ENCODE measurements around the gene EPB41L4A. TPM values are rescaled to one million over a fixed set of nuclear protein-coding genes. Genes with fewer than 3 reads are reported as not detected.
A peak's percentile ranks its signal among the peaks of the same experiment; 100 is the strongest.

The EPB41L4A gene
- total RNA-seq, 2 donors from 2014 or later, result 7.7 to 9.9 TPM

GRCh38 chr5:112283034-112283582 lies 136.0 kb downstream of the EPB41L4A start:
- H3K4me3 Mint-ChIP-seq, result no peak overlapping the region
- no peaks in the 10 kb centered on the region for H3K36me3 Mint-ChIP-seq (ENCODE audit: low read depth)
- Histone ChIP-seq H3K4me1 (ENCODE audit: control insufficient read depth, insufficient read depth, low read length) (peaks cover 2% of the 10 kb centered on the region), H3K36me3 (ENCODE audit: control insufficient read depth, insufficient read depth, low read length) (no peaks in the 10 kb centered on the region), H3K4me3 (ENCODE audit: low read length) (no peak overlapping the region), H3K9me3 (ENCODE audit: control insufficient read depth, low read length) (no peaks in the 10 kb centered on the region), H3K27ac (ENCODE audit: low read depth, low read length) (peak overlapping the region; percentile 52), H3K9ac (ENCODE audit: extremely low read depth, low read length, poor library complexity, severe bottlenecking) (no peak overlapping the region), H3K27me3 (ENCODE audit: control insufficient read depth, insufficient read depth, low read length, poor library complexity, severe bottlenecking) (no peaks in the 10 kb centered on the region)
- H3K27ac Mint-ChIP-seq, result no peak overlapping the region
- H3K27me3 Mint-ChIP-seq (ENCODE audit: insufficient read depth), result no peaks in the 10 kb centered on the region
- peaks cover 9% of the 10 kb centered on the region for H3K4me1 Mint-ChIP-seq
- no peak for TF ChIP-seq CTCF (conservative IDR thresholded peaks at IDR 0.05)
- WGBS, 2 experiments (ENCODE audit: insufficient coverage in 1 of 2, insufficient read length in 1 of 2), result 86 to 92% methylated on average over 3 of the region's 3 CpGs
- H3K9me3 Mint-ChIP-seq, result no peaks in the 10 kb centered on the region
- no peak for DNase-seq

GRCh38 chr5:112279082-112279481 lies 140.0 kb downstream of the EPB41L4A start:
- Mint-ChIP-seq H3K4me3 (no peak overlapping the region), H3K36me3 (ENCODE audit: low read depth) (no peaks in the 10 kb centered on the region), H3K9me3 (no peaks in the 10 kb centered on the region), H3K4me1 (peaks cover 9% of the 10 kb centered on the region), H3K27me3 (ENCODE audit: insufficient read depth) (peaks cover 2% of the 10 kb centered on the region), H3K27ac (no peak overlapping the region)
- whole genome bisulfite sequencing, 2 experiments (ENCODE audit: insufficient coverage in 1 of 2, insufficient read length in 1 of 2), result 87 to 93% methylated on average over 2 to 5 of the region's 5 CpGs
- Histone ChIP-seq H3K27ac (ENCODE audit: low read depth, low read length) (no peak overlapping the region), H3K36me3 (ENCODE audit: control insufficient read depth, insufficient read depth, low read length) (no peaks in the 10 kb centered on the region), H3K4me3 (ENCODE audit: low read length) (no peak overlapping the region), H3K27me3 (ENCODE audit: control insufficient read depth, insufficient read depth, low read length, poor library complexity, severe bottlenecking) (no peaks in the 10 kb centered on the region), H3K9me3 (ENCODE audit: control insufficient read depth, low read length) (no peaks in the 10 kb centered on the region), H3K9ac (ENCODE audit: extremely low read depth, low read length, poor library complexity, severe bottlenecking) (no peak overlapping the region), H3K4me1 (ENCODE audit: control insufficient read depth, insufficient read depth, low read length) (peaks cover 2% of the 10 kb centered on the region)
- DNase-seq, result no peak
- TF ChIP-seq CTCF (conservative IDR thresholded peaks at IDR 0.05), result no peak

GRCh38 chr5:112276991-112277390 lies 142.1 kb downstream of the EPB41L4A start:
- Mint-ChIP-seq H3K27ac (no peak overlapping the region), H3K27me3 (ENCODE audit: insufficient read depth) (peaks cover 2% of the 10 kb centered on the region), H3K36me3 (ENCODE audit: low read depth) (no peaks in the 10 kb centered on the region), H3K4me1 (peaks cover 1% of the 10 kb centered on the region), H3K4me3 (no peak overlapping the region), H3K9me3 (no peaks in the 10 kb centered on the region)
- Histone ChIP-seq H3K27me3 (ENCODE audit: control insufficient read depth, insufficient read depth, low read length, poor library complexity, severe bottlenecking) (no peaks in the 10 kb centered on the region), H3K4me3 (ENCODE audit: low read length) (no peak overlapping the region), H3K9me3 (ENCODE audit: control insufficient read depth, low read length) (no peaks in the 10 kb centered on the region), H3K36me3 (ENCODE audit: control insufficient read depth, insufficient read depth, low read length) (no peaks in the 10 kb centered on the region), H3K9ac (ENCODE audit: extremely low read depth, low read length, poor library complexity, severe bottlenecking) (no peak overlapping the region), H3K27ac (ENCODE audit: low read depth, low read length) (peak overlapping the region; percentile 73), H3K4me1 (ENCODE audit: control insufficient read depth, insufficient read depth, low read length) (no peaks in the 10 kb centered on the region)
- WGBS, 2 experiments (ENCODE audit: insufficient coverage in 1 of 2, insufficient read length in 1 of 2), result 67 to 83% methylated on average over 1 to 4 of the region's 4 CpGs
- peak; percentile 48 for DNase-seq
- TF ChIP-seq CTCF (conservative IDR thresholded peaks at IDR 0.05), result peak; percentile 39

Data from endodermal cell (in vitro differentiated cells).